ENCODE measurements around the gene GSE1.

The GSE1 gene

DNA sequence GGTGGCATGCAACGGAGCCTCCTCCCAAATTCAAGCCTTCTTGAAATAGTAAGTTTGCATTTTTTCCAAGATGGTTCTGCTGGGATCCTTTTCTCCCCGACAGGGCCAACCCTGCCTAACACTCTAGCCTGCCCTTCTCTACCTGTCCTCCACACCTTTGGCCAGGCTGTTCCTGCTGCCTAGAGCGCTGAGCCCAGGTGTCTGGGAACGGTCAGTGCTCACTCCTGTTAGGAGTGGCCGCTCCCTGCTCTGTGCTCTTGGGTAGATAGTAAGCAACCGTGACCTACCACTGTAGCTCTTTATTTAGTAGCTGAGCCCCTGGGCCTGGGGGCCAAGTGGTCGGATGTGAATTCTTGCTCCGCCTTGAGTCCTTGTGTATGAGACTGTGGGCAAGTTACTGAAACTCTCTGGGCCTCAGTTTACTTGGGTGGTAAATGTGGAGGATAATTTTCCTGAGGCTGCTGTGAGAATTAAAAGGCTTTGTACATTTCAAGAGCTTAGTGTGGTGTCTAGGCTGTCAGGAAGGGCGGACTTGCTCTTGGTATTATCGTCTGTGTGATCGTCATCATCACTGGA is 44.0 kb upstream of the GSE1 start:
- FAIRE-seq (no peak), DNase-seq (ENCODE audit: insufficient read length) (no peak)
- TF ChIP-seq POLR2AphosphoS5 (IDR thresholded peaks at IDR 0.05; ENCODE audit: low read depth, low read length): no peak
- TF ChIP-seq POLR2A (IDR thresholded peaks at IDR 0.05; ENCODE audit: low read depth, low read length): no peak
- no peak for TF ChIP-seq TAF1 (IDR thresholded peaks at IDR 0.05; ENCODE audit: borderline replicate concordance, low read depth, low read length)

DNA sequence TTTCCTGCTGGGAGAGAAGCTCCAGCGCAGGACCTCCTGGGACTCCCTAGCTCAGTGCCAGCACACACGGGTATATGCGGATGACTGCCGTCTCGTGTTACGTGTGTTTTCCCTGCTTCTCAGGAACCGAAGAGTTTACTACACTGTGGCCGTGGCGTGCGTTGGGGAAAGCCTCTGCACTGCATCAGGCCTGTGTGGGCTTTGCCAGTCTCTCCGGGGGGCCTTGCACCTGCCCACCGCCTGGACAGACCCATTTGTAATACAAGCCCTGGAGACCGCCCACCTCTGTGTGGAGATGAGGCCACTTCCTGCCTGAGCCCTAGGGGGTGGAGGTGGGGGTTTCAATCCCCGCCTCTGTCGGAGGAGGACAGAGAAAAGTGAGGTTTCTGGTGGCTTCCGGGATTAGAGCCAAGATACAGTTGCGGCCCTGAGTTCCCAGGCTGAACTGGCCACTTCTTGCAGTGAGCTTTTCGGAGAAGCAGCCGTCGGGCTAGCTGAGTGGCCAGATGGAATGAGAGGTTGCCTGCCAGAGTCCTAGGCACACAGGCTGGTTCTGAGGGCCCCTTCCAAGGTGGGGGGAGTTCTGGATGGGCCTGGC is 43.4 kb upstream of the GSE1 start:
- peak; percentile 92 for DNase-seq (ENCODE audit: insufficient read length)
- peak; percentile 73 for TF ChIP-seq POLR2A (IDR thresholded peaks at IDR 0.05; ENCODE audit: low read depth, low read length)
- no peak for TF ChIP-seq POLR2AphosphoS5 (IDR thresholded peaks at IDR 0.05; ENCODE audit: low read depth, low read length)
- no peak for TF ChIP-seq TAF1 (IDR thresholded peaks at IDR 0.05; ENCODE audit: borderline replicate concordance, low read depth, low read length)
- FAIRE-seq: peak; percentile 91

DNA sequence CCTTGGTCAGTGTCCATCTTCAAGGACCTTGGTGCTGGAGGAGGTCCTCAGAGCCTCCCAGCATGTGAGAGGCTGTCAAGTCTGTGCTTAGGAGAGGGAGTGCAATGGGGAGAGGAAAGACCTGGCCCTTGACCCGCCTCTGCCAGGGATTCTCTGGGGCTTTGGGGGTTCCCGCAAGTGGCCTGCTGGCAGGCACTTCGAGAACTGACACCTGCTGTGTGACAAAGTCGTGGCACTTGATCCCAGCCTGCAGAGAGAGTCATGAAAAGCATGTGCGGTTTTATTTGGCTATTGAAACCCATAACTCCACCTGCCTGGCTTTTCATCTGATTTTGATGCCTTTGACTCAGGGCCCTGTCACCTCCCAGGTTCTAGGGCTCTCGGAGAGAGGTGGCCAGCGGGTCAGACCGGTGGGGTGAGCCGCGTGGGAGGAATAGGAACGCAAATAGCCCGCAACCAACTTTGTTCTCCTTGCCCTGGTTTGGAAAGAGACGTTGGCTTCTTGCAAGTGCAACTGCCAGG is 42.8 kb upstream of the GSE1 start:
- DNase-seq (ENCODE audit: insufficient read length): peak; percentile 52
- TF ChIP-seq TAF1 (IDR thresholded peaks at IDR 0.05; ENCODE audit: borderline replicate concordance, low read depth, low read length) (no peak), POLR2A (IDR thresholded peaks at IDR 0.05; ENCODE audit: low read depth, low read length) (no peak)
- peak; percentile 76 for FAIRE-seq

DNA sequence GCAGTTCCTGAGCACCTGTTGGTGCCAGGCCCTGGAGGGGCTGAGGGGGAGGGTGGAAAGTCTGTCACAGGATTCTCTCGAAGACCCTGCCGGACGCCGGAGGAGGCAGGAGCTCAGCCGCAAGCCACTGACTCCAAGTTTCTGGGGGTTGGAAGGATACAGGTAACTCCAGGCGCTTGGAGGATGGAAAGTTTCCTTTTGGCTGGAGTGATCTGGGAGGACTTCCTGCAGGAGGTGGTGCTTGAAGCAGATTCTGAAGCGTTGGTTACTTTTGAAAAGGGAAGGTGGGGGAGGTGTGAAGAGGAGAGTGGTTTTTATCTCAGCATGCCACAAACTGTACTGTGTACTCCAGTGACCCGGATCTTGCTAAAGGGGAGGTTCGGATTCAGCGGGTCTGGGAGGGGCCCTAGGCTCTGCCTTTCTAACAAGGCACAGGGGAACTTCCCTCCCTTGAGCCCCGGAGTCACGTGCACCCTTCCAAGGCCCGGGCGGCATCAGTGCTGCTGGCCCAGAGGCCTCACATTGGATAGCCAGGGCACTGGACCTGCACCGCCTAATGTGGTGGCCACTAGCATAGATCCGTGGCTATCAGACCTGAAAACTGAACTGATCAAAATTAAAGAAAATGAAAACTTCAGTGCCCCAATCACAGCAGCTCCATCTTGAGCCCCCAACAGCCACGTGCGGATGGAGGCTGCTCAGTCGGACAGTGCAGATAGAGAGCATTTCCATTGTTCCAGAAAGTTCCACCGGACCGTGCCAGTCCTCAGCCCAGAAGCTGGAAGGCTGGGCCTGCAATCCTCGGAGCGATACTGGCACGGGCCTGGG is 42.2 kb upstream of the GSE1 start:
- DNase-seq (ENCODE audit: insufficient read length) (peak; percentile 76), FAIRE-seq (peak; percentile 36)
- TF ChIP-seq POLR2A (IDR thresholded peaks at IDR 0.05; ENCODE audit: low read depth, low read length) (no peak), TAF1 (IDR thresholded peaks at IDR 0.05; ENCODE audit: borderline replicate concordance, low read depth, low read length) (no peak), POLR2AphosphoS5 (IDR thresholded peaks at IDR 0.05; ENCODE audit: low read depth, low read length) (no peak)

DNA sequence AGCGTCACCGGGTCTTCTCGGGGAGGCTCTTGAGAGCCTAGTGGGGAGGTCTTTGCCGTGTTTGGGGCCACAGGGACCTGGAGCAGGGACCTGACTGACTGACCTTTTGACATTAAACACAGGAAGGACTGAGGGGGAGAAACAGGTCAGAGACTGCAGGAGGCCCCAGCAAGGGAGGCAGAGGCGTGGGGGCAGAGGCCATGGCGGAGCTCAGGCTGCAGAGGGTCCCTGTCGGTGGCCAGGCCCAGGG is 41.6 kb upstream of the GSE1 start:
- no peak for TF ChIP-seq POLR2AphosphoS5 (IDR thresholded peaks at IDR 0.05; ENCODE audit: low read depth, low read length)
- no peak for TF ChIP-seq POLR2A (IDR thresholded peaks at IDR 0.05; ENCODE audit: low read depth, low read length)
- TF ChIP-seq TAF1 (IDR thresholded peaks at IDR 0.05; ENCODE audit: borderline replicate concordance, low read depth, low read length): no peak
- DNase-seq (ENCODE audit: insufficient read length) (no peak), FAIRE-seq (no peak)

DNA sequence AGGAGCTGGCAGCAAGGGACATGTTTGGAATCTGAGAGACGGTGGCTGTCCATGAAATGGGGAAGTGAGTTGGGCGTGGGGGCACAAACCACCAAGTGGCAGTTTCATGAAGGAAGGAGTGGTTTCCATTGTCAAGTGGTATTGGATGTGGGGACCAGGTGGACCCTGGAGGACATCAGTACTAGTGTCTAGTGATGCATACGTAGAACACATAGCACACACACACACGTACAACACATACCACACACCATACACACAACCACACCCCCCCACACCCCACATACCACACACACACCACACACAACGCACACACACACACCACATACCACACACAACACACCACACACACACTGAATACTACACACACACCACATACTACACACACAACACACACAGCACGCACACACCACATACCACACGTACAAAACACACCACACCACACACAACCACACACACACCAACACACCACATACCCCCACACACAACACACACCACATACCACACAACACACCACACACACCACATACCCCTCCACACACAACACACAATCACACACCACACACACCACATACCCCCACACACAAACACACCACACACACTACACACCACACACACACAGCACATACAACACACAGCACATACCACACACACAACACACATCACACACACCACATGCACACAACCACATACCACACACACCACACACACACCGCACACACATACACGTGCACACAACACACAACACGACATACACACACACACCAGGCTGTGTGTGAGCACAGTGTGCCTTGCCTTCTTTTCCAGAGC is 41.1 kb upstream of the GSE1 start:
- TF ChIP-seq POLR2AphosphoS5 (IDR thresholded peaks at IDR 0.05; ENCODE audit: low read depth, low read length): no peak
- no peak for TF ChIP-seq TAF1 (IDR thresholded peaks at IDR 0.05; ENCODE audit: borderline replicate concordance, low read depth, low read length)
- TF ChIP-seq POLR2A (IDR thresholded peaks at IDR 0.05; ENCODE audit: low read depth, low read length): no peak
- DNase-seq (ENCODE audit: insufficient read length): peak; percentile 67
- peak; percentile 98 for FAIRE-seq

DNA sequence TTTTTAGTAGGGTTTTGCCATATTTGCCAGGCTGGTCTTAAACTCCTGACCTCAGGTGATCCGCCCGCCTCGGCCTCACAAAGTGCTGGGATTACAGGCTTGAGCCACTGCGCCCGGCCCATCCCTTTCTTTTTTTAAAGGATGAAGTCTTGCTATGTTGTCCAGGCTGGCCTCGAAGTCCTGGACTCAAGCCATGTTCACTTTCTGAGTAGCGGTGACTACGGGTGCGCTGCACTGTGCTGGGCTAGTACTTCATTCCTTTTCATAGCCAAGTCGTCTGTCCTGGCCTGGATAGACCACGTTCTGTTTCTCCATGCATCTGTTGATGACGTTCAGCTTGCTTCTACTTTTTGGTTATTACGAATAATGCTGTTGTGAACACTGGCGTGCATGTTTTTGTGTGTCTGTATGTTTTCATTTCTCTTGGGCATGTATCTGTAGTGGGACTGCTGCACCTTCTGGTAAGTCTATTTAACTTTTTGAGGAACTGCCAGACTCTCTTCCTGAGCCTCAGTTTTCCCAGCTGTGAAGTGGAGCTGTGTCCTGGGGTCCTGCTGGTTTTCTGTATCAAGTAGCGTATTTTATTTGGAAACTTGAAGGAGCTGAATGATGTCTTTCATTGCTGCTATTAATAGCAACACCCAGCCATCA is 40.0 kb upstream of the GSE1 start:
- DNase-seq (ENCODE audit: insufficient read length) (no peak), FAIRE-seq (no peak)
- TF ChIP-seq POLR2AphosphoS5 (IDR thresholded peaks at IDR 0.05; ENCODE audit: low read depth, low read length) (no peak), TAF1 (IDR thresholded peaks at IDR 0.05; ENCODE audit: borderline replicate concordance, low read depth, low read length) (no peak), POLR2A (IDR thresholded peaks at IDR 0.05; ENCODE audit: low read depth, low read length) (no peak)

DNA sequence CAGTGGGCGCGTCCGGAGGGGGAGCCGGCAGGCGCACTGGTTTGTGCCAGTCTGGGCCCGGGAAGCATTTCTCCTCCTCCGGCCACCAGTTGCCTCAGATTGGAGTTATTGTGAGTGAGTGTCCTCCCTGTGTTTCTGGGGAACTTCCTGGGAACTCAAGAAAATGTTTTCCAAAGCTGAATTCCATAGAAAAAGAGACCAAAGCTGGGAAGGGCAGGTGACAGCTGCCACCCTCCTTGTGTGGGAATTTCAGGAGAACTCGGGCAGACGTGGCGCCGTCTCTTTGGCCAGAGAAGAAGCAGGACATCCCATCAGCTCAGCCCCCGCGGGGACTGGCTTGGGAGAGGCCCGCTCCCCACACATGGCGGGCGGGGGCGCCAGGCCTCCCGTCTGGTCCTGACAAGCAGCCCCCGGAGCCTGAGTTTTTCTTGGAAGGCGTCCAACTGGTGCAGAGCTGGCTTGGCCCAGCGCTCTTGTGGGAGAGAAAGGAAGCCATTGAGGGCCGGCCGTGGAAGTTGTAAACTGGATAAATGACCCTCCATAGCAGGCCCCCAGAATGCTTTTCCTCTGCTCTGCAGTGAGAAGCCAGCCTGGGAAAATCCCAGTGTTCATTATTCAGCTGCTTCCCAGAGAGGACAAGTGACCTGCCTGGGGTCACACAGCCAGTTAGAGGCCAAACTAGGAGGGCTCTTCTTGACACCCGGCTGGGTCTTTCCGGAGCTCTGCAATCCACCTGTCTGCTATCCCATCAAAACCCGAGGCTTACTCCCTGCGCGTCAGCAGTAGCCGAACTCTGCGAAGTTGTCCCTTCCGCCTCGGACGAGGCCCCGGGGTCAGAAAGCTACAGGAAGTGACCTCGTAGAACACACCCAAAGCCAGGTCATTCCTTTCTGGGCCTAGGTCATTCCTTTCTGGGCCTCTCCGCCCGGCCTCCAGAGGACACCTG is 39.2 kb upstream of the GSE1 start:
- DNase-seq (ENCODE audit: insufficient read length) (no peak), FAIRE-seq (no peak)
- TF ChIP-seq TAF1 (IDR thresholded peaks at IDR 0.05; ENCODE audit: borderline replicate concordance, low read depth, low read length): no peak
- no peak for TF ChIP-seq POLR2A (IDR thresholded peaks at IDR 0.05; ENCODE audit: low read depth, low read length)
- no peak for TF ChIP-seq POLR2AphosphoS5 (IDR thresholded peaks at IDR 0.05; ENCODE audit: low read depth, low read length)

DNA sequence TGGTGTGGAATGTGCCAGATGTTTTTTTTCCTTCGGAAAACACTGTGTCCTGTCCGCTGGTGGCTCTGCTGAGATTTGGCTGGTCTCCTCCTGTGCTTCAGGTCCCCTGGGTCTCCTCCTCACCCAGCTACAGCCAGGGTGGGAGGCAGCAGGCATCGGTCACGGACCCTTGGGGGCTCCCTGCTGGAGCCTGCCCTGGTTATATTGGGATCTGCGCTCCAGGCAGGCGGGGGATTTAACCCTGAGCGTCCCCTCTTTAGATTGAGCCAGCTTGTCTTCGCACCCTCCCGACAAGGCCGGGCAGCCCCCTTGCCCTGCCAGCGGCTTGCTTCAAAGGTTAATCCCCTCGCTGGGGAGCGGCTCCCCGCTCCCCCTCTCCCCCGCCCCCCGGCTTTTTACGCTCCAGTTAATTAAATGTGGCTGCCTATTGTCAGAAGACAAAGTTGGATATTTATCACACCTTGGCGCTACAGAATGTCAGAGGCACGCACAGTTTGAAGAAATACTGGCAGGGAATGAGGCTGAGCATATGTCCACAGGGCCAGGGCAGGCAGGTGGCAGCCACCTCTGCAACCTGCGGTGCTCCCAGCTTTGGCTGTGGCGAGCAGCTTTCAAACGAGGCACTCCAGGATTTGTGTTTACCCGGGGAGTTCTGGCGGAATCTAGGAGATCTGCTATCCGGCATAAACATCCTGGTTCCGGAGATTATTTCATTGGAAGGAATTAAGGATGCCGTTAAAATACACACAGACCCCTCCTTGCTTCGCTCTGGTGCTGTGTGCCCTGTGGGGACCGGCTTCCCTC is 38.2 kb upstream of the GSE1 start:
- no peak for TF ChIP-seq POLR2AphosphoS5 (IDR thresholded peaks at IDR 0.05; ENCODE audit: low read depth, low read length)
- no peak for TF ChIP-seq TAF1 (IDR thresholded peaks at IDR 0.05; ENCODE audit: borderline replicate concordance, low read depth, low read length)
- DNase-seq (ENCODE audit: insufficient read length): no peak
- FAIRE-seq: no peak

Measured in GM12892 (cell line).